Measurements from ENCODE around the gene MPI. TPM values are rescaled to one million over a fixed set of nuclear protein-coding genes. Genes with fewer than 3 reads are reported as not detected.

The MPI gene
- total RNA-seq, 3 donors from 2014 or later: 50.2 to 96.5 (median 68.3) TPM

DNA sequence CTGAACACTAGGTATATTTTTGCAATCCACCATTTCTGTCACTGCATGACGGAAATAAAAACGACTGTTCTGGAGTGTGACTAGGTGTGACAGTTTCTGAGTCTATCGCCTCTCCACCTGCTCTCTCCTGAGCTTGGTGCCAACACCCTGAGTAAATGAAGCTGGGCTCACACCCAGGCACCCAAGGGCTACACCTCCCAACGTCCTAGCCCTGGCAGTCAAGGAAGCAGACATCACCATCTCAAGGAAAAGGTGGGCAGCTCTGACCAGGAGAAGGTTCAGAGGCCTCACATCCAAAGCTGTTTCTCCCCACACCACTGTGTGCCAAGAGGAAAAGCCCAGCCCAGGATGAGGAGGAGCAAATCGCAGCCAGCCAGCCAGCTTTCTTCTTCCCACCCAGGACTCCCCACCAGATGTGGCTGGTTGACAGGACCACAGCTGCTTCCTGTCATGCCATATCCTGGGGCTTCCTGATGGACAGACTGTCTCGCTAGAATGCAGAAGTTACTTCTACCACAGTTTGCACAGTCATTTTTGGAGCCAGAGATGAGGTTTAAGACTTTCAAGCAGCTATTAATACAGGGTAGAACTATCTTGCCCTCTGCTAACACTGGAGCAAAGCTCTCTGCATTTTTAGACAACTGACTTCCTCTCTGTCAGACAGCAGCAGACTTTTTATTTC, 20.0 kb upstream of the MPI start:
- TF ChIP-seq, protein P1, sequence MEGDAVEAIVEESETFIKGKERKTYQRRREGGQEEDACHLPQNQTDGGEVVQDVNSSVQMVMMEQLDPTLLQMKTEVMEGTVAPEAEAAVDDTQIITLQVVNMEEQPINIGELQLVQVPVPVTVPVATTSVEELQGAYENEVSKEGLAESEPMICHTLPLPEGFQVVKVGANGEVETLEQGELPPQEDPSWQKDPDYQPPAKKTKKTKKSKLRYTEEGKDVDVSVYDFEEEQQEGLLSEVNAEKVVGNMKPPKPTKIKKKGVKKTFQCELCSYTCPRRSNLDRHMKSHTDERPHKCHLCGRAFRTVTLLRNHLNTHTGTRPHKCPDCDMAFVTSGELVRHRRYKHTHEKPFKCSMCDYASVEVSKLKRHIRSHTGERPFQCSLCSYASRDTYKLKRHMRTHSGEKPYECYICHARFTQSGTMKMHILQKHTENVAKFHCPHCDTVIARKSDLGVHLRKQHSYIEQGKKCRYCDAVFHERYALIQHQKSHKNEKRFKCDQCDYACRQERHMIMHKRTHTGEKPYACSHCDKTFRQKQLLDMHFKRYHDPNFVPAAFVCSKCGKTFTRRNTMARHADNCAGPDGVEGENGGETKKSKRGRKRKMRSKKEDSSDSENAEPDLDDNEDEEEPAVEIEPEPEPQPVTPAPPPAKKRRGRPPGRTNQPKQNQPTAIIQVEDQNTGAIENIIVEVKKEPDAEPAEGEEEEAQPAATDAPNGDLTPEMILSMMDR (IDR thresholded peaks at IDR 0.05): no peak
- Histone ChIP-seq H3K9me3 (no peaks in the 10 kb centered on the region), H3K36me3 (ENCODE audit: low read depth) (no peaks in the 10 kb centered on the region), H3K4me1 (ENCODE audit: low read depth) (peaks cover 71% of the 10 kb centered on the region), H3K4me3 (no peak overlapping the region)
- DNase-seq: peak; percentile 80 to 84 (median 81)
- peak; percentile 65 for ATAC-seq
- intact Hi-C loops (cut with DNase I, micrococcal nuclease): no loop called here

DNA sequence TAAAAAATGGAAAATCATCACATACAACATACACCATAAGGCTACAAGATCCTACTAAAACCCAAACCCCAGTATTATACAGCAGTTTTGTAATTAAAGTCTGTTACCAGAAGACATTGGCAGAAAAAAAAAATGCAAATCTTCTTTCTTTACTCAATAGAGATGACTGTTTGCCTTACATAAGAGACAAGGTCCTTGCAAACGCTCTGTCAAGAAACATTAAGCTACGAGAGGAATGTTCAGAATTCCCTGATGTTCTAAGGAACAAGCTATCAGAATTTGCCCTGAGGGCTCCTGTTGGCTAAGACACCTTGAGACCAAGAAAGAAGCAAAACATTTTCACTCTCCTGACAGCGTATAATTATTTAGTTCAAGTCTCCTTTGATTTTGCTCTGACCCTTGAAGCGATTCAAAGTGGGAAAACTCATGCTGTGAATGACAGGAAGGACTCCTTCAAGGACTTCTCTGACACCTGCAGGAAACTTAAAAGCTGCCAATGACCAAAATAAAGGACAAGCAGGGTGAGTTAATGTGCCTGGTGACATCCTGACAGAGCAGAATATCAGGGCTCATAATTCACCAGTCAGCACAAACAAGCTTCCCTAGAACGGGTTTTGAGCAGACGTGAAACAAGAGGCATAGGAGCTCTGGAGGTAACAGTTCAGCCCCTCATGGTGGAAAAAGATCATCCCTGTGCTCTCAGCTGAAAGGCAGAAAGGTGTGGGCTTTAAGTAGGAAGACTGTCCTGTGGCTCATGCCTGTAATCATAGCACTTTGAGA, 19.2 kb upstream of the MPI start:
- H3K9me3 ChIP-seq: no peaks in the 10 kb centered on the region
- no peaks in the 10 kb centered on the region for H3K36me3 ChIP-seq (ENCODE audit: low read depth)
- intact Hi-C loops (cut with DNase I, micrococcal nuclease): no loop called here
- H3K4me3 ChIP-seq: no peak overlapping the region
- H3K4me1 ChIP-seq (ENCODE audit: low read depth): peaks cover 65% of the 10 kb centered on the region
- ATAC-seq (no peak), DNase-seq (no peak)
- TF ChIP-seq, protein P1 (IDR thresholded peaks at IDR 0.05): no peak

DNA sequence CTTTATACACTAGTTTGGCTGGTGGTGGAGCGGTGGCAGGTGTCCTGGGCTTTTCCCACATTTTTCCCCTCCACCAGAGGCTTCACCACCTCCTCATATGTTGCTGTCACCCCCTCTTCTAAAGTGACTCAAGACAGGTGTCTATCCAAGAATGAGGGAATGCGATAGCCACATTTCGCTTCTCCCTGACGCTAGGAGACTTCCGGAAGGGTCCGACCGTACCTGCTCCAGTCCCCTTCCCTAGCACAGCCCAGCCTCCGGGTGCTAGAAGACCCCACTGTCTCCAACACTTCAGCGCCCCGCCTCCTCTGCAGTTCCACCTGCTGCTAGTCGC, 17.2 kb upstream of the MPI start:
- peak overlapping the region; percentile 68 for H3K4me3 ChIP-seq
- DNase-seq (no peak), ATAC-seq (no peak)
- TF ChIP-seq, protein P1 (IDR thresholded peaks at IDR 0.05): no peak
- no peaks in the 10 kb centered on the region for H3K9me3 ChIP-seq
- H3K36me3 ChIP-seq (ENCODE audit: low read depth): no peaks in the 10 kb centered on the region
- peaks cover 46% of the 10 kb centered on the region for H3K4me1 ChIP-seq (ENCODE audit: low read depth)
- intact Hi-C loops (cut with DNase I, micrococcal nuclease): no loop called here

DNA sequence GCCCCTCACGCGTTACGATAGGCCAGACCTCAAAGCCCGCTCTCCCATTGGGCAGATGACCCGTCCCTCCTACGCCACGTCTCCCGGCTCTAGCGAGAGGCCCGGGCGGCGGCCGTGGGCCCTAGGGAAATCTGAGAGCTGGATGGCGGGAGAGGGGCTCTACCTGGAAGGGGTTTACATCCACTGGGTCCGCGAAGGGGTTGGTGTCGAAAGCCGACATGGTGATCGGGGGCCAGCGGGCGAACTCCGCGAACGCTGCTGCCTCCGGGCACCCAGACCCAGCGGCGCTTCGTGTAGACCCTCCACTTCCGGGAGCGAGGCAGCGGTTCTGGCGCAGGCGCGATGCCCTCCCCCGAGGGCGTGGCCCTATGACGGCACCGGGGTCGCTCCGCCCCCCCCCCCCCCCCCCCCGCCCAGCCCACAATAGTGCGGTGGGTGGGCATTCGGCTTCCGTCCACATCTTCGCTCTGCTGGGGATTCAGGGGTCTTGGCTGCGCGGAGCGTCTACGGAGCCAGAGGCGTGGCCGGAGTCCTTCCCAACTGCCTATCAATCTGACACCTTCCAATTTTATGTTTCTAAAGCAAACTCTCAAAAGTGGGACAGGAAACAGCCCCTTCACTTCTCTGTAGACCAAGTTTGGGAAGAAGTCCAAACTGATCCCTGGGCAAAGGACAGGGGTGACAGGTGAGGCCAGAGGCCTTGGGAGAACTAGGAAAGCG, 16.6 kb upstream of the MPI start, which contains the start of gene SCAMP2:
TSS of gene SCAMP2 (minus strand) at position 330 of the 720 bp plus-strand sequence. CDS start at position 220, 110 bp downstream.
- peaks cover 41% of the 10 kb centered on the region for H3K4me1 ChIP-seq (ENCODE audit: low read depth)
- peak; percentile 84 for ATAC-seq

DNA sequence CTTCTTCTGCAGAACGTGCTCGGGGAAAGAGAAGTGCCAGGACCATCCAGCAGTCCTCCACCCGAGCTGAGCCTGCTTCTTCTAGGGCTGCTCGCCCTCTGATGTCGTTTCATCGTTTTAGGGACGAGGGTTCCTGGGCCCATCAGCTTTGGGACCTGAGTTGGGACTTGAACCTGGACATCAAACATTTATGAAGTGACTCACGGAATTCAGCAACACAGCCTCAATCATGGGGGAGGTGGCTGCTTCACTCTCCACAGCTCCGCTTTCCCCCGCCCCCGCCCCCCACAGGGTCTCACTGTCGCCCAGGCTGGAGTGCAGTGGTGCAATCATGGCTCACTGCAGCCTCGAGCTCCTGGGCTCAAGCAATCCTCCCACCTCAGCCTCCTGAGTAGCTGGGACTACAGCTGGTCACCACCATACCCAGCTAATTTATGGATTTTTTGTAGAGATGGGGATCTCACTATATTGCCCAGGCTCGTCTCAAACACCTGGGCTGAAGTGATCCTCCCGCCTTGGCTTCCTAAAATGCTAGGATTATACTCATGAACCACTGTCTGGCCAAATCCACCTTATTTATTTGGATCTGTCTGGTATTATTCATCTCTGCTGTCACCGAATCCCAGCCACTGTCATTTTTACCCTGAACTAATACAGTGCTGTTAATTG, 16.0 kb upstream of the MPI start:
- Histone ChIP-seq H3K9me3 (no peaks in the 10 kb centered on the region), H3K4me1 (ENCODE audit: low read depth) (peaks cover 34% of the 10 kb centered on the region), H3K4me3 (no peak overlapping the region), H3K36me3 (ENCODE audit: low read depth) (no peaks in the 10 kb centered on the region)
- DNase-seq (peak in 1 of 3 donors; percentile 48), ATAC-seq (no peak)
- intact Hi-C loops (cut with DNase I, micrococcal nuclease): no loop called here
- TF ChIP-seq, protein P1 (IDR thresholded peaks at IDR 0.05): no peak

More for the DNA sequence above, 16.6 kb upstream of the MPI start, which contains the start of gene SCAMP2:
- intact Hi-C loops (cut with DNase I, micrococcal nuclease): no loop called here
- Histone ChIP-seq H3K9me3 (no peaks in the 10 kb centered on the region), H3K4me3 (peak within 1 kb of the TSS; percentile 68), H3K36me3 (ENCODE audit: low read depth) (no peaks in the 10 kb centered on the region)
- DNase-seq: peak; percentile 94 to 98 (median 94)
- TF ChIP-seq, protein P1 (IDR thresholded peaks at IDR 0.05): no peak
